ENCODE measurements around the gene CIAO3. TPM values are rescaled to one million over a fixed set of nuclear protein-coding genes. Genes with fewer than 3 reads are reported as not detected.

Gene CIAO3
- polyA plus RNA-seq, 1 donor from 2014 or later = 57.8 TPM

GRCh38 chr16:711548-712320, 29.1 kb downstream of the CIAO3 start:
- Histone ChIP-seq H3K4me2 (ENCODE audit: low read length) (peak overlapping the region; percentile 75), H4K20me1 (ENCODE audit: insufficient read depth) (no peaks in the 10 kb centered on the region), H3F3A (ENCODE audit: insufficient read depth, low read length, poor library complexity, severe bottlenecking) (peaks cover 5% of the 10 kb centered on the region), H3K79me2 (replicated peaks; ENCODE audit: insufficient read depth, low read length) (peaks cover 15% of the 10 kb centered on the region), H3K9me2 (ENCODE audit: insufficient read depth, low read length) (no peaks in the 10 kb centered on the region), H3K9me3 (ENCODE audit: low read length) (no peaks in the 10 kb centered on the region), H3K27ac (ENCODE audit: low read length) (peak overlapping the region; percentile 99), H3K4me3 (ENCODE audit: low read length) (peak overlapping the region; percentile 70), H3K27me3 (ENCODE audit: insufficient read depth, low read depth, low read length) (no peaks in the 10 kb centered on the region), H2AFZ (ENCODE audit: low read depth, low read length) (no peak overlapping the region), H3K9ac (ENCODE audit: low read length) (peak overlapping the region; percentile 94), H3K36me3 (ENCODE audit: insufficient read depth, low read length) (no peaks in the 10 kb centered on the region)
- TF ChIP-seq CTCF (IDR thresholded peaks at IDR 0.05; ENCODE audit: poor library complexity, severe bottlenecking) = peak; percentile 87
- TF ChIP-seq RAD21 (conservative IDR thresholded peaks at IDR 0.05) = peak; percentile 85
- TF ChIP-seq EZH2 (IDR thresholded peaks at IDR 0.05; ENCODE audit: borderline replicate concordance, insufficient read depth, low read length, poor library complexity, severe bottlenecking) = no peak
- TF ChIP-seq SMC3 (conservative IDR thresholded peaks at IDR 0.05; ENCODE audit: poor library complexity) = peak; percentile 87

GRCh38 chr16:711084-711483, 29.7 kb downstream of the CIAO3 start:
- Histone ChIP-seq H4K20me1 (ENCODE audit: insufficient read depth) (no peaks in the 10 kb centered on the region), H3K27ac (ENCODE audit: low read length) (peak overlapping the region; percentile 99), H3K9ac (ENCODE audit: low read length) (peak overlapping the region; percentile 94), H3F3A (ENCODE audit: insufficient read depth, low read length, poor library complexity, severe bottlenecking) (peaks cover 5% of the 10 kb centered on the region), H3K27me3 (ENCODE audit: insufficient read depth, low read depth, low read length) (no peaks in the 10 kb centered on the region), H3K9me3 (ENCODE audit: low read length) (no peaks in the 10 kb centered on the region), H3K36me3 (ENCODE audit: insufficient read depth, low read length) (no peaks in the 10 kb centered on the region), H2AFZ (ENCODE audit: low read depth, low read length) (no peak overlapping the region), H3K4me3 (ENCODE audit: low read length) (peak overlapping the region; percentile 70), H3K9me2 (ENCODE audit: insufficient read depth, low read length) (no peaks in the 10 kb centered on the region), H3K79me2 (replicated peaks; ENCODE audit: insufficient read depth, low read length) (peaks cover 11% of the 10 kb centered on the region), H3K4me2 (ENCODE audit: low read length) (peak overlapping the region; percentile 75)
- TF ChIP-seq EZH2 (IDR thresholded peaks at IDR 0.05; ENCODE audit: borderline replicate concordance, insufficient read depth, low read length, poor library complexity, severe bottlenecking) = no peak
- no peak for TF ChIP-seq SMC3 (conservative IDR thresholded peaks at IDR 0.05; ENCODE audit: poor library complexity)
- TF ChIP-seq MXI1 (conservative IDR thresholded peaks at IDR 0.05; ENCODE audit: poor library complexity, severe bottlenecking) = no peak
- TF ChIP-seq POLR2AphosphoS5 (IDR thresholded peaks at IDR 0.05) = no peak
- no peak for TF ChIP-seq RAD21 (conservative IDR thresholded peaks at IDR 0.05)
- no peak for TF ChIP-seq TAF1 (IDR thresholded peaks at IDR 0.05; ENCODE audit: low read depth)
- TF ChIP-seq EP300 (conservative IDR thresholded peaks at IDR 0.05; ENCODE audit: poor library complexity, severe bottlenecking) = no peak
- no peak for TF ChIP-seq CTCF (IDR thresholded peaks at IDR 0.05; ENCODE audit: poor library complexity, severe bottlenecking)
- TF ChIP-seq REST (IDR thresholded peaks at IDR 0.05; ENCODE audit: borderline replicate concordance) = no peak
